GM12878 (cell line): Measurements from ENCODE around the gene IDH3A.

Experiments
- CHD1 ChIP-seq: IDR thresholded peaks from 2 replicates; pipeline ENCODE4 v1.6.1; 2012; ENCODE audit warnings: low read depth, low read length, improper control_type of control experiment
- EP300 ChIP-seq, 2 experiments: fragments of 150-350 bp in 1 of 2; IDR thresholded peaks; 2 replicates each; pipeline ENCODE4 v1.6.1; 2011 to 2012; ENCODE audit warnings: low read depth in 2 of 2, low read length in 2 of 2, borderline replicate concordance in 1 of 2, improper control_type of control experiment in 1 of 2, inconsistent platforms in 1 of 2; ENCODE audit not compliant: control insufficient read depth in 1 of 2
- GABPA ChIP-seq: IDR thresholded peaks from 2 replicates; pipeline ENCODE4 v1.6.1; 2014; ENCODE audit warnings: antibody characterized with exemption, low read depth, mild to moderate bottlenecking, inconsistent platforms
- POLR2AphosphoS5 ChIP-seq: IDR thresholded peaks from 2 replicates; pipeline ENCODE4 v1.6.1; 2011; ENCODE audit warnings: mild to moderate bottlenecking, low read length, inconsistent platforms
- PRDM15 ChIP-seq: fragments of 450-650 bp; formaldehyde crosslinking; IDR thresholded peaks from 2 replicates; pipeline ENCODE4 v1.4.0; 2020; ENCODE audit warnings: mild to moderate bottlenecking, moderate library complexity
- SIN3A ChIP-seq: IDR thresholded peaks from 2 replicates; pipeline ENCODE4 v1.6.1; 2012; ENCODE audit warnings: low read depth, low read length, improper control_type of control experiment
- TCF7 ChIP-seq: IDR thresholded peaks from 2 replicates; pipeline ENCODE4 v1.6.1; 2014; ENCODE audit warnings: antibody characterized with exemption, borderline replicate concordance
- WRNIP1 ChIP-seq: IDR thresholded peaks from 2 replicates; pipeline ENCODE4 v1.6.1; 2011; ENCODE audit warnings: low read depth, low read length, improper control_type of control experiment, borderline replicate concordance
- TF ChIP-seq, protein P1 (sequence below), 3 experiments: IDR thresholded peaks in 2 of 3; conservative IDR thresholded peaks in 1 of 3; 2 replicates each; pipeline ENCODE4 v1.5.1; 2011; ENCODE audit warnings: low read depth in 3 of 3, low read length in 3 of 3, mild to moderate bottlenecking in 3 of 3, control low read depth in 2 of 3, moderate library complexity in 2 of 3, inconsistent platforms in 1 of 3, mixed read lengths in 1 of 3; ENCODE audit not compliant: control insufficient read depth in 2 of 3, insufficient read depth in 1 of 3; ENCODE audit errors: extremely low read depth in 1 of 3

GRCh38 chr15:78170848-78171773 is 21.9 kb downstream of the IDH3A start:
- TF ChIP-seq SIN3A (no peak), TCF7 (no peak), WRNIP1 (no peak), CHD1 (no peak), PRDM15 (CRISPR knock-in tag) (no peak), POLR2AphosphoS5 (no peak), EP300 (IDR thresholded peaks at IDR 0.05; ENCODE audit: borderline replicate concordance in 1 of 2, control insufficient read depth in 1 of 2, low read depth in 2 of 2, low read length in 2 of 2) (peak; percentile 36 to 70; a peak in 2 of 4 replicates), GABPA (no peak)
- TF ChIP-seq, protein P1, sequence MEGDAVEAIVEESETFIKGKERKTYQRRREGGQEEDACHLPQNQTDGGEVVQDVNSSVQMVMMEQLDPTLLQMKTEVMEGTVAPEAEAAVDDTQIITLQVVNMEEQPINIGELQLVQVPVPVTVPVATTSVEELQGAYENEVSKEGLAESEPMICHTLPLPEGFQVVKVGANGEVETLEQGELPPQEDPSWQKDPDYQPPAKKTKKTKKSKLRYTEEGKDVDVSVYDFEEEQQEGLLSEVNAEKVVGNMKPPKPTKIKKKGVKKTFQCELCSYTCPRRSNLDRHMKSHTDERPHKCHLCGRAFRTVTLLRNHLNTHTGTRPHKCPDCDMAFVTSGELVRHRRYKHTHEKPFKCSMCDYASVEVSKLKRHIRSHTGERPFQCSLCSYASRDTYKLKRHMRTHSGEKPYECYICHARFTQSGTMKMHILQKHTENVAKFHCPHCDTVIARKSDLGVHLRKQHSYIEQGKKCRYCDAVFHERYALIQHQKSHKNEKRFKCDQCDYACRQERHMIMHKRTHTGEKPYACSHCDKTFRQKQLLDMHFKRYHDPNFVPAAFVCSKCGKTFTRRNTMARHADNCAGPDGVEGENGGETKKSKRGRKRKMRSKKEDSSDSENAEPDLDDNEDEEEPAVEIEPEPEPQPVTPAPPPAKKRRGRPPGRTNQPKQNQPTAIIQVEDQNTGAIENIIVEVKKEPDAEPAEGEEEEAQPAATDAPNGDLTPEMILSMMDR (IDR thresholded peaks at IDR 0.05 in 2 of 3, conservative IDR thresholded peaks at IDR 0.05 in 1 of 3; ENCODE audit: control insufficient read depth in 2 of 3, extremely low read depth in 1 of 3, insufficient read depth in 1 of 3, low read depth in 3 of 3, low read length in 3 of 3) = no peak
